NB4 (cell line): ENCODE results near the gene CCDC28B.
"Not testable (repeated sequence)": the region's sequence is repeated elsewhere in the genome, so short reads cannot be mapped to it uniquely, and the experiment has no call there.

Experiments
- CTCF ChIP-seq: IDR thresholded peaks from one replicate; pipeline ENCODE4 v1.5.1; 2012; ENCODE audit warnings: low read depth, low read length
- MAX ChIP-seq: IDR thresholded peaks from 2 replicates; pipeline ENCODE4 v1.6.1; 2011; ENCODE audit warnings: low read depth, low read length
- POLR2A ChIP-seq: IDR thresholded peaks from 2 replicates; pipeline ENCODE4 v1.6.1; 2011; ENCODE audit warnings: mild to moderate bottlenecking; ENCODE audit not compliant: insufficient read length; ENCODE audit errors: extremely low read depth

- TF ChIP-seq CTCF, POLR2A, MAX: not testable (repeated sequence)
Measured at GRCh38 chr1:32165633-32166032, 34.8 kb upstream of the CCDC28B start.
